ENCODE measurements around the gene RPEL1.
"Not testable (repeated sequence)": the region's sequence is repeated elsewhere in the genome, so short reads cannot be mapped to it uniquely, and the experiment has no call there.

RPEL1 gene

DNA sequence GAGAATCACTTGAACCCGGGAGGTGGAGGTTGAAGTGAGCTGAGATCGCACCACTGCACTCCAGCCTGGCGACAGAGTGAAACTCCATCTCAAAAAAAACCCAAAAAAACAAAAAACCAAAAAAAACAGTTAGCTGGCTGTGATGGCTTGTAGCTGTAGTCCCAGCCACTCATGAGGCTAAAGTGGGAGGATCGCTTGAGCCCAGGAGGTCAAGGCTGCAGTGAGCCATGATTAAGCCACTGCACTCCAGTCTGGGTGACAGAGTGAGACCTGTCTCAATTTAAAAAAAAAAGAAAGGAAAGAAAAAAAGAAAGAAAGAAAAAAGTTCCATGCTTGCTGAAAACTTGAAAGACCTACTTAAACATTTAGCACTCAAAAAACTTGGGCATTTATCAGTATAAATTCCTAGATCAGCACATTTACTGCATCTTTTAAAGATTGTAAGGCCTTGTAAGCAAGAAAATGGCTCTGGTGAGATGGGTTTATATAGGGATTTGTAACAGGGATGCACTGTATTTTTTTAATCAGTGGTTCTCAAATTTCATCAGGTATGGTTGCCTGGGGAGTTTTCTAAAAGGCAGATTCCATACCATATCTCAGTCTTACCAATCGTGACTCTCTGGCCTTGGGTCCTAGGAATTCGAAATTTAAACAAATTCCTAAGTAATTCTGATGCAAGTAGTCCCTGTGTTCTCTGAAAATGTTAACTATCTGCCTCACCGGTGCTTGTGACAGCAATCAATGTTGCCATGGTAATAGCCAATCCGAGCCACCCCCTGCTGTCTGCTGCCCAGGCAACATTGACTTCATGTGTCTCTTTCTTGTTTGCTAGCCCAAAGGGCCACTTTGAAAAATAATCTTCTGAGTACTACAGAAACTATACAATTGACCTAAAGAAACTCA is 41.1 kb upstream of the RPEL1 start:
- FAIRE-seq (no peak), DNase-seq (ENCODE audit: insufficient read length, low spot score) (no peak)
- TF ChIP-seq CTCF (IDR thresholded peaks at IDR 0.05; ENCODE audit: insufficient read depth, missing control alignments): no peak

DNA sequence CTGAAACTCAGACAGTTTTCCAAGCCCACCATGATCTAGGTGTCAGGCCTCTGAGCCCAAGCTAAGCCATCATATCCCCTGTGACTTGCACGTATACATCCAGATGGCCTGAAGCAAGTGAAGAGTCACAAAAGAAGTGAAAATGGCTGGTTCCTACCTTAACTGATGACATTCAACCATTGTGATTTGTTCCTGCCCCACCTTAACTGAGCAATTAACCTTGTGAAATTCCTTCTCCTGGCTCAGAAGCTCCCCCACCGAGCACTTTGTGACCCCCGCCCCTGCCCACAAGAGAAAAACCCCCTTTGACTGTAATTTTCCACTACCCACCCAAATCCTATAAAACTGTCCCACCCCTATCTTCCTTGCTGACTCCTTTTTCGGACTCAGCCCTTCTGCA is 40.3 kb upstream of the RPEL1 start:
- DNase-seq (ENCODE audit: insufficient read length, low spot score); FAIRE-seq: not testable (repeated sequence)

GRCh38 chr10:103206715-103207114 is 39.0 kb upstream of the RPEL1 start:
- not testable (repeated sequence) for DNase-seq (ENCODE audit: insufficient read length, low spot score); FAIRE-seq

GRCh38 chr10:103207141-103207540 is 38.5 kb upstream of the RPEL1 start:
- FAIRE-seq: no peak
- DNase-seq (ENCODE audit: insufficient read length, low spot score): no peak
- no peak for TF ChIP-seq CTCF (IDR thresholded peaks at IDR 0.05; ENCODE audit: insufficient read depth, missing control alignments)

- not testable (repeated sequence) for DNase-seq (ENCODE audit: insufficient read length, low spot score); FAIRE-seq
Observed at GRCh38 chr10:103207643-103208042, 38.0 kb upstream of the RPEL1 start.

DNA sequence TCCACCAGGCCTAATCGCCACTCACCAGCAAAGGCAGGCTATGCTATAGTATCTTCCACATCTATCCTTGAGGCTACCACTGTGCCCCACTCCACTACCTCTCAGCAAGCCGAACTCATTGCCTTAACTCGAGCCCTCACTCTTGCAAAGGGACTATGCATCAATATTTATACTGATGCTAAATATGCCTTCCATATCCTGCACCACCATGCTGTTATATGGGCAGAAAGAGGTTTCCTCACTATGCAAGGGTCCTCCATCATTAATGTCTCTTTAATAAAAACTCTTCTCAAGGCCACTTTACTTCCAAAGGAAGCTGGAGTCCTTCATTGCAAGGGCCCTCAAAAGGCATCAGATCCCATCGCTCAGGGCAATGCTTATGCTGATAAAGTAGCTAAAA is 35.4 kb upstream of the RPEL1 start:
- not testable (repeated sequence) for FAIRE-seq; DNase-seq (ENCODE audit: insufficient read length, low spot score)

GRCh38 chr10:103215601-103216000 is 30.1 kb upstream of the RPEL1 start:
- no peak for TF ChIP-seq CTCF (IDR thresholded peaks at IDR 0.05; ENCODE audit: insufficient read depth, missing control alignments)
- FAIRE-seq (no peak), DNase-seq (ENCODE audit: insufficient read length, low spot score) (no peak)

DNA sequence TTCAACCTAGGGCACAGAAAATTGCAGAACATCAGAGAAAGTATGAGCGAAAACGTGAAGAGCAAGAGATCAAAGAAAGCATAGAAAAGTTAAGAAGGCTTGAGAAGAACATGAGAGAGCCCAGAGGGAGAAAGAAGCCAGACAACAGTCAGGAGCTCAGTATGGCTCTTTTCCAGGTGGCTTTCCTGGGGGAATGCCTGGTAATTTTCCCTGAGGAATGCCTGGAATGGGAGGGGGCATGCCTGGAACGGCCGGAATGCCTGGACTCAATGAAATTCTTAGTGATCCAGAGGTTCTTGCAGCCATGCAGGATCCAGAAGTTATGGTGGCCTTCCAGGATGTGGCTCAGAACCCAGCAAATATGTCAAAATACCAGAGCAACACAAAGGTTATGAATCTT is 29.3 kb upstream of the RPEL1 start:
- FAIRE-seq; DNase-seq (ENCODE audit: insufficient read length, low spot score): not testable (repeated sequence)

- FAIRE-seq: no peak
- TF ChIP-seq CTCF (IDR thresholded peaks at IDR 0.05; ENCODE audit: insufficient read depth, missing control alignments): no peak
- no peak for DNase-seq (ENCODE audit: insufficient read length, low spot score)
Observed at GRCh38 chr10:103224133-103224532, 21.6 kb upstream of the RPEL1 start.

DNA sequence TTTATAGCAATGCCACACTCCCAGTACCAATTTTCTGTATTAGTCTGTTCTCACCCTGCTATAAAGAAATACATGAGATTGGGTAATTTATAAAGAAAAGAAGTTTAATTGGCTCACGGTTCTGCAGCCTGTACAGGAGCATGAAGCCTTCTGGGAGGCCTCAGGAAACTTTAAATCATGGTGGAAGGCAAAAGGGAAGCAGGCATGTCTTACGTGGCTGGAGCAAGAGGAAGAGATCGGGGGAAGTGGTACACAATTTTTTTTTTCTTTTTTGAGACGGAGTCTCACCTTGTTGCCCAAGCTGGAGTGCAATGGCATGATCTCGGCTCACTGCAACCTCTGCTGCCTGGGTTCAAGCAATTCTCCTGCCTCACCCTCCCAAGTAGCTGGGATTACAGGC is 21.0 kb upstream of the RPEL1 start:
- FAIRE-seq; DNase-seq (ENCODE audit: insufficient read length, low spot score): not testable (repeated sequence)
